OCI-LY1 (cell line): Measurements from ENCODE around the gene IGF2R.

ENCODE experiments used
- H2AFZ ChIP-seq: fragments of 200-600 bp; sonication (generic), shearing (Covaris generic); 2 replicates; pipeline ENCODE4 v1.6.0; 2014; ENCODE audit warnings: antibody characterized with exemption, mild to moderate bottlenecking, low read length
- H3F3A ChIP-seq: fragments of 200-600 bp; sonication (generic), shearing (Covaris generic); 2 replicates; pipeline ENCODE4 v1.6.0; 2014; ENCODE audit warnings: mild to moderate bottlenecking, antibody characterized with exemption, low read length, moderate library complexity; ENCODE audit not compliant: insufficient read depth
- H3K27ac ChIP-seq: fragments of 200-600 bp; sonication (generic); 2 replicates; pipeline ENCODE4 v1.5.1; 2014; ENCODE audit warnings: low read length, mixed run types, mild to moderate bottlenecking, low read depth; ENCODE audit not compliant: poor library complexity, severe bottlenecking
- H3K27me3 ChIP-seq: fragments of 200-600 bp; sonication (generic); 2 replicates; pipeline ENCODE4 v1.6.0; 2014; ENCODE audit warnings: antibody characterized with exemption, mild to moderate bottlenecking, low read length, moderate library complexity; ENCODE audit not compliant: insufficient read depth
- H3K36me3 ChIP-seq: fragments of 200-600 bp; sonication (generic); 2 replicates; pipeline ENCODE4 v1.6.1; 2014; ENCODE audit warnings: mild to moderate bottlenecking, antibody characterized with exemption, low read length, moderate library complexity, mixed read lengths; ENCODE audit not compliant: insufficient read depth
- H3K4me1 ChIP-seq: fragments of 200-600 bp; sonication (generic); 2 replicates; pipeline ENCODE4 v1.5.1; 2014; ENCODE audit warnings: mild to moderate bottlenecking, low read length, moderate library complexity; ENCODE audit not compliant: insufficient read depth, severe bottlenecking
- H3K4me2 ChIP-seq: fragments of 200-600 bp; sonication (generic), shearing (Covaris generic); 2 replicates; pipeline ENCODE4 v1.6.1; 2014; ENCODE audit warnings: low read length
- H3K4me3 ChIP-seq: fragments of 200-600 bp; sonication (generic); 2 replicates; pipeline ENCODE4 v1.5.1; 2014; ENCODE audit warnings: low read length, low read depth, mild to moderate bottlenecking, mixed read lengths; ENCODE audit not compliant: poor library complexity, severe bottlenecking
- H3K79me2 ChIP-seq: fragments of 200-600 bp; shearing (Covaris generic); 2 replicates; pipeline ENCODE4 v1.6.1; 2016; ENCODE audit warnings: mixed run types, low read length, mixed read lengths; ENCODE audit not compliant: insufficient read depth
- H3K9ac ChIP-seq: fragments of 200-600 bp; sonication (generic), shearing (Covaris generic); 2 replicates; pipeline ENCODE4 v1.6.1; 2014; ENCODE audit warnings: mild to moderate bottlenecking, low read length, mixed read lengths
- H3K9me2 ChIP-seq: fragments of 200-600 bp; sonication (generic), shearing (Covaris generic); 2 replicates; pipeline ENCODE4 v1.6.1; 2014; ENCODE audit warnings: low read depth, mild to moderate bottlenecking, low read length, mixed read lengths
- H3K9me3 ChIP-seq: fragments of 200-600 bp; shearing (Covaris generic); 2 replicates; pipeline ENCODE4 v1.6.1; 2014; ENCODE audit warnings: low read length, mixed read lengths
- H4K20me1 ChIP-seq: fragments of 200-600 bp; sonication (generic), shearing (Covaris generic); 2 replicates; pipeline ENCODE4 v1.6.0; 2016; ENCODE audit warnings: mild to moderate bottlenecking, low read length; ENCODE audit not compliant: insufficient read depth
- EZH2 ChIP-seq: fragments of 200-600 bp; sonication (generic), shearing (Covaris generic); IDR thresholded peaks from 2 replicates; pipeline ENCODE4 v1.8.0; 2017; ENCODE audit warnings: borderline replicate concordance, mixed run types, mild to moderate bottlenecking, antibody characterized with exemption, low read length, moderate library complexity, mixed read lengths
- TF ChIP-seq, protein P1 (sequence below): fragments of 200-600 bp; sonication (generic), shearing (Covaris generic); IDR thresholded peaks from 2 replicates; pipeline ENCODE4 v1.5.1; 2017; ENCODE audit warnings: mild to moderate bottlenecking, antibody characterized with exemption, low read length, moderate library complexity, mixed read lengths

IGF2R gene

GRCh38 chr6:160051390-160051789 lies 82.5 kb downstream of the IGF2R start:
- H3K9me2 ChIP-seq = no peaks in the 10 kb centered on the region
- H4K20me1 ChIP-seq = no peaks in the 10 kb centered on the region
- no peak overlapping the region for H3K4me3 ChIP-seq
- no peaks in the 10 kb centered on the region for H3K27me3 ChIP-seq
- no peaks in the 10 kb centered on the region for H3K9me3 ChIP-seq
- no peaks in the 10 kb centered on the region for H3F3A ChIP-seq
- H3K36me3 ChIP-seq = peaks cover 59% of the 10 kb centered on the region
- no peak overlapping the region for H2AFZ ChIP-seq
- no peak overlapping the region for H3K4me2 ChIP-seq
- no peaks in the 10 kb centered on the region for H3K79me2 ChIP-seq
- no peaks in the 10 kb centered on the region for H3K4me1 ChIP-seq
- H3K27ac ChIP-seq = no peak overlapping the region
- H3K9ac ChIP-seq = no peak overlapping the region
- TF ChIP-seq, protein P1, sequence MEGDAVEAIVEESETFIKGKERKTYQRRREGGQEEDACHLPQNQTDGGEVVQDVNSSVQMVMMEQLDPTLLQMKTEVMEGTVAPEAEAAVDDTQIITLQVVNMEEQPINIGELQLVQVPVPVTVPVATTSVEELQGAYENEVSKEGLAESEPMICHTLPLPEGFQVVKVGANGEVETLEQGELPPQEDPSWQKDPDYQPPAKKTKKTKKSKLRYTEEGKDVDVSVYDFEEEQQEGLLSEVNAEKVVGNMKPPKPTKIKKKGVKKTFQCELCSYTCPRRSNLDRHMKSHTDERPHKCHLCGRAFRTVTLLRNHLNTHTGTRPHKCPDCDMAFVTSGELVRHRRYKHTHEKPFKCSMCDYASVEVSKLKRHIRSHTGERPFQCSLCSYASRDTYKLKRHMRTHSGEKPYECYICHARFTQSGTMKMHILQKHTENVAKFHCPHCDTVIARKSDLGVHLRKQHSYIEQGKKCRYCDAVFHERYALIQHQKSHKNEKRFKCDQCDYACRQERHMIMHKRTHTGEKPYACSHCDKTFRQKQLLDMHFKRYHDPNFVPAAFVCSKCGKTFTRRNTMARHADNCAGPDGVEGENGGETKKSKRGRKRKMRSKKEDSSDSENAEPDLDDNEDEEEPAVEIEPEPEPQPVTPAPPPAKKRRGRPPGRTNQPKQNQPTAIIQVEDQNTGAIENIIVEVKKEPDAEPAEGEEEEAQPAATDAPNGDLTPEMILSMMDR = no peak
- TF ChIP-seq EZH2 = no peak

DNA sequence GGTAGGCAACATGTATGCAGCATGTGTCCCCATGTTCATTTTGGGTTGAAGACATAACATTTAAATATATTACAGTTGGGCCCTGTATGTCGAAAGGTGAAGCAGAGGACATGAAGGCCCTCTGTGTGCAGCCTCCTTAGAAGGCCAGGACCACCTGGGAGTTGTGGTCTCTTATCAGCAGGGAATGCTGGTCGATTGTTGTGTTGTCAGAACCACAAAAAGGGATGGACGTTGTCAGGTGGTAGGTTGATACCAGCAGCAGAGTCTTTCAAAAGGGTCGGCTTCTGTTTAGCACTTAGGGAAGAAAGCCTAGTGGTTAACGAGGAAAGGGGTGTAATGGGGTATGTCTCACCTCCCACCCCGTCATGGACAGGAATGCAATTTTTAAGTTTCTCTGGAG lies 85.4 kb downstream of the IGF2R start:
- Histone ChIP-seq H3K36me3 (peaks cover 57% of the 10 kb centered on the region), H3F3A (no peaks in the 10 kb centered on the region), H3K79me2 (no peaks in the 10 kb centered on the region), H4K20me1 (no peaks in the 10 kb centered on the region), H3K9me3 (no peaks in the 10 kb centered on the region), H3K4me2 (no peak overlapping the region), H3K4me1 (no peaks in the 10 kb centered on the region), H3K9ac (no peak overlapping the region), H3K27ac (no peak overlapping the region), H3K4me3 (no peak overlapping the region), H2AFZ (no peak overlapping the region), H3K27me3 (no peaks in the 10 kb centered on the region), H3K9me2 (no peaks in the 10 kb centered on the region)
- TF ChIP-seq, protein P1 = no peak
- TF ChIP-seq EZH2 = no peak

DNA sequence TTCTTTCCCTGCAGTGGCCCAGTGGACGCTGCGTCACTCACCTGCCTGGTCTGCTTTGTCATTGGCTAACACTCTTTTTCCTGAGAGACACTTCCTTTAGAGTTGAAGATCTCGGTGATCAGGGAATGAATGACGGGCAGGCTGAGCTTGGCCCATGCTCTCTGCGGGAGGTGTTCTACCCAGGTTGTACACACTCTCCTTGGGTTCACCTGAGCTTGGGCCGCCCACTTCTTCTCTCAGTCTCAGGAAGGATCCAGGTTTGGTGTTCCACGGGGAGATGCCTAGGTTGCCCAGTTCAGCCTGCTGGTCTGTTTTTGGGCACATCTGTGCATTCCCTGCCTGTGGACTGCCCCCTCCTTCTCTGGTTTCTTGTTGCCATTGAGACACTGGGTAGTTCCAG lies 86.0 kb downstream of the IGF2R start:
- H4K20me1 ChIP-seq = no peaks in the 10 kb centered on the region
- TF ChIP-seq EZH2 = no peak
- TF ChIP-seq, protein P1 = no peak
- no peak overlapping the region for H2AFZ ChIP-seq
- H3K9me3 ChIP-seq = no peaks in the 10 kb centered on the region
- no peak overlapping the region for H3K4me2 ChIP-seq
- peaks cover 57% of the 10 kb centered on the region for H3K36me3 ChIP-seq
- no peaks in the 10 kb centered on the region for H3K27me3 ChIP-seq
- no peaks in the 10 kb centered on the region for H3K4me1 ChIP-seq
- no peak overlapping the region for H3K9ac ChIP-seq
- no peaks in the 10 kb centered on the region for H3F3A ChIP-seq
- no peaks in the 10 kb centered on the region for H3K79me2 ChIP-seq
- no peak overlapping the region for H3K27ac ChIP-seq
- H3K4me3 ChIP-seq = no peak overlapping the region
- H3K9me2 ChIP-seq = no peaks in the 10 kb centered on the region
